Neural cell (in vitro differentiated cells): ENCODE measurements around the gene GALNT11. TPM values are rescaled to one million over a fixed set of nuclear protein-coding genes. Genes with fewer than 3 reads are reported as not detected.

Source experiments
- H2AFZ ChIP-seq: fragments of 200-600, 300-800 bp; sonication (generic), shearing (Covaris generic); 2 replicates; pipeline ENCODE4 v1.6.0; 2014; ENCODE audit warnings: low read depth, mild to moderate bottlenecking, antibody characterized with exemption, low read length, moderate library complexity
- H3F3A ChIP-seq: fragments of 200-600 bp; shearing (Covaris generic); 2 replicates; pipeline ENCODE4 v1.6.1; 2016; ENCODE audit warnings: mild to moderate bottlenecking, moderate library complexity, mixed read lengths, antibody characterized with exemption, low read length; ENCODE audit not compliant: insufficient read depth, poor library complexity, severe bottlenecking
- H3K27ac ChIP-seq: fragments of 200-600, 300-800 bp; sonication (generic), shearing (Covaris generic); 2 replicates; pipeline ENCODE4 v1.5.1; 2014; ENCODE audit warnings: mild to moderate bottlenecking, low read length, moderate library complexity
- H3K27me3 ChIP-seq: fragments of 300-800, 200-600 bp; sonication (generic), shearing (Covaris generic); 2 replicates; pipeline ENCODE4 v1.6.0; 2014; ENCODE audit warnings: mild to moderate bottlenecking, low read depth, low read length, moderate library complexity; ENCODE audit not compliant: insufficient read depth
- H3K36me3 ChIP-seq: fragments of 300-800, 200-600 bp; sonication (generic), shearing (Covaris generic); 2 replicates; pipeline ENCODE4 v1.5.1; 2014; ENCODE audit warnings: mild to moderate bottlenecking, antibody characterized with exemption, low read length, moderate library complexity; ENCODE audit not compliant: insufficient read depth
- H3K4me2 ChIP-seq: fragments of 300-800, 200-600 bp; sonication (generic), shearing (Covaris generic); 2 replicates; pipeline ENCODE4 v1.6.0; 2014; ENCODE audit warnings: mild to moderate bottlenecking, low read length
- H3K4me3 ChIP-seq: fragments of 300-800, 200-600 bp; sonication (generic), shearing (Covaris generic); 2 replicates; pipeline ENCODE4 v1.5.1; 2014; ENCODE audit warnings: mild to moderate bottlenecking, low read length, moderate library complexity
- H3K79me2 ChIP-seq: fragments of 200-600 bp; shearing (Covaris generic); replicated peaks from 2 replicates; pipeline ENCODE4 v1.6.0; 2014; ENCODE audit warnings: mild to moderate bottlenecking, low read length, moderate library complexity; ENCODE audit not compliant: insufficient read depth
- H3K9ac ChIP-seq: fragments of 300-800, 200-600 bp; sonication (generic), shearing (Covaris generic); 2 replicates; pipeline ENCODE4 v1.6.1; 2016; ENCODE audit warnings: mild to moderate bottlenecking, low read length, mixed read lengths
- H3K9me2 ChIP-seq: fragments of 200-600 bp; shearing (Covaris generic); 2 replicates; pipeline ENCODE4 v1.6.1; 2016; ENCODE audit warnings: mild to moderate bottlenecking, low read length, mixed read lengths; ENCODE audit not compliant: insufficient read depth
- H3K9me3 ChIP-seq: fragments of 200-600, 300-800 bp; sonication (generic), shearing (Covaris generic); 2 replicates; pipeline ENCODE4 v1.6.1; 2016; ENCODE audit warnings: mild to moderate bottlenecking, mixed run types, low read length, moderate library complexity, mixed read lengths
- H4K20me1 ChIP-seq: fragments of 200-600 bp; shearing (Covaris generic); 2 replicates; pipeline ENCODE4 v1.6.1; 2016; ENCODE audit warnings: mild to moderate bottlenecking, mixed run types; ENCODE audit not compliant: insufficient read depth
- CTCF ChIP-seq: fragments of 450-650 bp; IDR thresholded peaks from 2 replicates; pipeline ENCODE4 v1.5.1; 2014; ENCODE audit warnings: antibody characterized with exemption, mild to moderate bottlenecking, moderate library complexity; ENCODE audit not compliant: poor library complexity, severe bottlenecking
- EP300 ChIP-seq: fragments of 450-650 bp; conservative IDR thresholded peaks from 2 replicates; pipeline ENCODE4 v1.6.1; 2014; ENCODE audit warnings: antibody characterized with exemption, mild to moderate bottlenecking, moderate library complexity; ENCODE audit not compliant: poor library complexity, severe bottlenecking
- EZH2 ChIP-seq: fragments of 200-600, 300-800 bp; shearing (Covaris generic), sonication (generic); IDR thresholded peaks from 2 replicates; pipeline ENCODE4 v1.6.1; 2014; ENCODE audit warnings: antibody characterized with exemption, low read length, borderline replicate concordance, mild to moderate bottlenecking; ENCODE audit not compliant: insufficient read depth, poor library complexity, severe bottlenecking
- MXI1 ChIP-seq: fragments of 450-650 bp; conservative IDR thresholded peaks from 2 replicates; pipeline ENCODE4 v1.6.1; 2014; ENCODE audit warnings: antibody characterized with exemption, mild to moderate bottlenecking; ENCODE audit not compliant: poor library complexity, severe bottlenecking
- RAD21 ChIP-seq: fragments of 450-650 bp; conservative IDR thresholded peaks from 2 replicates; pipeline ENCODE4 v1.6.1; 2014; ENCODE audit warnings: antibody characterized with exemption, mild to moderate bottlenecking, moderate library complexity
- REST ChIP-seq: IDR thresholded peaks from 2 replicates; pipeline ENCODE4 v1.6.1; 2012; ENCODE audit warnings: borderline replicate concordance
- SMC3 ChIP-seq: fragments of 450-650 bp; conservative IDR thresholded peaks from 2 replicates; pipeline ENCODE4 v1.6.1; 2014; ENCODE audit warnings: antibody characterized with exemption, mild to moderate bottlenecking, moderate library complexity; ENCODE audit not compliant: poor library complexity
- TAF1 ChIP-seq: IDR thresholded peaks from 2 replicates; pipeline ENCODE4 v1.6.1; 2012; ENCODE audit warnings: low read depth
- polyA plus RNA-seq: library from polyadenylated mRNA; depleted of rRNA; stranded (reverse); fragments of >200 nt; gene quantifications from 2 replicates; pipeline ENCODE4 v1.2.3, GENCODE V29; 2014

The GALNT11 gene
- polyA plus RNA-seq, 1 donor from 2014 or later, result 118 TPM

- H3F3A ChIP-seq, result no peaks in the 10 kb centered on the region
- no peaks in the 10 kb centered on the region for H3K79me2 ChIP-seq
- H3K36me3 ChIP-seq, result peaks cover 8% of the 10 kb centered on the region
- TF ChIP-seq MXI1 (no peak), REST (no peak)
- no peak overlapping the region for H3K27ac ChIP-seq
- H3K9me3 ChIP-seq, result no peaks in the 10 kb centered on the region
- H3K9ac ChIP-seq, result no peak overlapping the region
- no peaks in the 10 kb centered on the region for H4K20me1 ChIP-seq
- no peaks in the 10 kb centered on the region for H3K27me3 ChIP-seq
- no peaks in the 10 kb centered on the region for H3K9me2 ChIP-seq
- H3K4me3 ChIP-seq, result no peak overlapping the region
- no peak overlapping the region for H3K4me2 ChIP-seq
- no peak overlapping the region for H2AFZ ChIP-seq
Observed at GRCh38 chr7:152136686-152137085, 111.2 kb downstream of the GALNT11 start.

GRCh38 chr7:152137476-152138025 lies 112.1 kb downstream of the GALNT11 start:
- Histone ChIP-seq H3K27ac (no peak overlapping the region), H3K4me2 (no peak overlapping the region), H3K9me3 (no peaks in the 10 kb centered on the region), H3K36me3 (peaks cover 8% of the 10 kb centered on the region), H3K79me2 (no peaks in the 10 kb centered on the region), H3K4me3 (no peak overlapping the region), H3K27me3 (no peaks in the 10 kb centered on the region), H3F3A (no peaks in the 10 kb centered on the region), H3K9me2 (no peaks in the 10 kb centered on the region), H4K20me1 (no peaks in the 10 kb centered on the region), H2AFZ (no peak overlapping the region), H3K9ac (no peak overlapping the region)
- TF ChIP-seq SMC3 (no peak), EP300 (no peak), CTCF (no peak)

GRCh38 chr7:152140067-152140466 lies 114.6 kb downstream of the GALNT11 start:
- no peaks in the 10 kb centered on the region for H3K9me3 ChIP-seq
- no peak overlapping the region for H3K4me2 ChIP-seq
- no peaks in the 10 kb centered on the region for H3F3A ChIP-seq
- H2AFZ ChIP-seq, result no peak overlapping the region
- no peak overlapping the region for H3K9ac ChIP-seq
- no peak overlapping the region for H3K4me3 ChIP-seq
- H3K9me2 ChIP-seq, result no peaks in the 10 kb centered on the region
- H3K27me3 ChIP-seq, result no peaks in the 10 kb centered on the region
- no peaks in the 10 kb centered on the region for H3K79me2 ChIP-seq
- no peak overlapping the region for H3K27ac ChIP-seq
- no peaks in the 10 kb centered on the region for H4K20me1 ChIP-seq
- TF ChIP-seq CTCF (no peak), RAD21 (no peak), EZH2 (no peak), TAF1 (no peak)
- H3K36me3 ChIP-seq, result peaks cover 14% of the 10 kb centered on the region
